Type B pancreatic cell (in vitro differentiated cells): ENCODE data around the gene SLC7A7. TPM values are rescaled to one million over a fixed set of nuclear protein-coding genes. Genes with fewer than 3 reads are reported as not detected.
A peak's percentile ranks its signal among the peaks of the same experiment; 100 is the strongest.

ENCODE experiments used
- DNase-seq: peaks from one replicate; pipeline ENCODE4 v3.0.0; 2021; ENCODE audit warnings: mixed read lengths; ENCODE audit not compliant: unreplicated experiment; ENCODE audit errors: extremely low spot score
- H3K27ac Mint-ChIP-seq: 2 replicates; pipeline ENCODE4 v1.8.0; 2021; ENCODE audit warnings: mild to moderate bottlenecking, mixed read lengths
- H3K27me3 Mint-ChIP-seq: 2 replicates; pipeline ENCODE4 v1.8.0; 2021; ENCODE audit warnings: mixed read lengths
- H3K36me3 Mint-ChIP-seq: 2 replicates; pipeline ENCODE4 v1.8.0; 2021; ENCODE audit warnings: mixed read lengths
- H3K4me1 Mint-ChIP-seq: one replicate; pipeline ENCODE4 v1.8.0; 2021; ENCODE audit warnings: mixed read lengths; ENCODE audit not compliant: unreplicated experiment
- H3K4me3 Mint-ChIP-seq: 2 replicates; pipeline ENCODE4 v1.8.0; 2021; ENCODE audit warnings: mild to moderate bottlenecking, mixed read lengths
- H3K9me3 Mint-ChIP-seq: 2 replicates; pipeline ENCODE4 v1.8.0; 2021; ENCODE audit warnings: mixed read lengths
- total RNA-seq: library from RNA; stranded (reverse); gene quantifications from 2 replicates; pipeline ENCODE4 v1.2.1, GENCODE V29; 2021; ENCODE audit warnings: low replicate concordance
- TF ChIP-seq, protein P1 (sequence below): fragments of 200-600 bp; sonication (generic); conservative IDR thresholded peaks from 2 replicates; pipeline ENCODE4 v1.5.0; 2021; ENCODE audit warnings: antibody characterized with exemption, mild to moderate bottlenecking

The SLC7A7 gene
- total RNA-seq, 1 donor from 2014 or later: 9.7 TPM

DNA sequence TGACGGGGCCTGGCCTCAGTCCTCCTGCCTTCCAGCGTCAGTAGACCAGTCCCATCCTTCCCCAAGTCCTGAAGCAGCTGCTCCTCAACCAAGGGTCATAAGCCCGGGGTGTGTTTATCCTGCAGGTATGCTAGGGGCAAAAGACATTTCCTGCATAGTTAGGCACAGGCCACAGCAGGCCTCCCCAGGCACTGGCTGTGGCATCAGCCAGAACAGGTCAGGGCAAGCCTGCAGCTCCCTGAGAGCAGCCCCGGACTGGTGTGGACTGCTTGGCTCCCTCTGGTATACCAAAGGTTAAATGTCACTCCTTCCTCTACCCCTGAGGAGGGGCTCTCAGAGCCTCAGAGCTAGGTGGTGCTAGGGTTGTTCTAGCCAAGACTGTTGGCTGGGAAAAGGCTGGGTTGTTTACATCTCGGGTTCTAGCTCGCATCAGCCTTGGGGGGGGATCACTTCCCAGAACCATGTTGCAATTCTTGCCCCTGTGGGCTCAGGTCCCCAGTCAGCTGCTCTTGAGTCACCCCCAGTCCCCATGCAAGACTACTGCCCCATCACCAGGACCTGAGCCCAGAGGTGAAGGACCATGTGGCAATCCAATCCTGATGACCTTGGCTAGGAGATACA is 24.0 kb upstream of the SLC7A7 start:
- Mint-ChIP-seq H3K27me3 (no peaks in the 10 kb centered on the region), H3K36me3 (peaks cover 11% of the 10 kb centered on the region), H3K4me3 (peak overlapping the region; percentile 100), H3K9me3 (no peaks in the 10 kb centered on the region), H3K27ac (peak overlapping the region; percentile 74), H3K4me1 (peaks cover 19% of the 10 kb centered on the region)
- TF ChIP-seq, protein P1, sequence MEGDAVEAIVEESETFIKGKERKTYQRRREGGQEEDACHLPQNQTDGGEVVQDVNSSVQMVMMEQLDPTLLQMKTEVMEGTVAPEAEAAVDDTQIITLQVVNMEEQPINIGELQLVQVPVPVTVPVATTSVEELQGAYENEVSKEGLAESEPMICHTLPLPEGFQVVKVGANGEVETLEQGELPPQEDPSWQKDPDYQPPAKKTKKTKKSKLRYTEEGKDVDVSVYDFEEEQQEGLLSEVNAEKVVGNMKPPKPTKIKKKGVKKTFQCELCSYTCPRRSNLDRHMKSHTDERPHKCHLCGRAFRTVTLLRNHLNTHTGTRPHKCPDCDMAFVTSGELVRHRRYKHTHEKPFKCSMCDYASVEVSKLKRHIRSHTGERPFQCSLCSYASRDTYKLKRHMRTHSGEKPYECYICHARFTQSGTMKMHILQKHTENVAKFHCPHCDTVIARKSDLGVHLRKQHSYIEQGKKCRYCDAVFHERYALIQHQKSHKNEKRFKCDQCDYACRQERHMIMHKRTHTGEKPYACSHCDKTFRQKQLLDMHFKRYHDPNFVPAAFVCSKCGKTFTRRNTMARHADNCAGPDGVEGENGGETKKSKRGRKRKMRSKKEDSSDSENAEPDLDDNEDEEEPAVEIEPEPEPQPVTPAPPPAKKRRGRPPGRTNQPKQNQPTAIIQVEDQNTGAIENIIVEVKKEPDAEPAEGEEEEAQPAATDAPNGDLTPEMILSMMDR: no peak
- DNase-seq: no peak

DNA sequence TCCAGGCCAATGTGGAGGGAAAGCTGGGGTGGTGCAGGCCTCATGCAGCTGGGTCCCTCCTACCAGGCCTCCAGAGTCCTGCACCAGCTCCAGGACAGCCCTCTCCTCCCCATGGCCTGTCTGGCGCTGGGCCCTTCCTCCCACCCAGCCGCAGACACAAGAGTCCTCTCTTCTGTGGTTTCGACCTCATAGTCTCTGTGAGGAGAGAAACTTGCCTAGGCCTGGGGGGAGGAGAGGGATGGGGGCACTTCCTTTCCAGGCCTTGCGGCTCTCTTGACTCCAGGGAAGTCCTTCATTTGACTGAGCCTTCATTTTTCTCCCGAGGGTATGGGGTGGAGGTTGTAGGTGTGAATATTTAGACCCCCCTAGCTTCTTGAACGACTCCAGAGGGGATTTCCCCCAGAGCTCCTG is 23.4 kb upstream of the SLC7A7 start:
- H3K4me1 Mint-ChIP-seq: peaks cover 19% of the 10 kb centered on the region
- no peaks in the 10 kb centered on the region for H3K27me3 Mint-ChIP-seq
- peak overlapping the region; percentile 100 for H3K4me3 Mint-ChIP-seq
- H3K36me3 Mint-ChIP-seq: peaks cover 11% of the 10 kb centered on the region
- no peak for DNase-seq
- no peaks in the 10 kb centered on the region for H3K9me3 Mint-ChIP-seq
- TF ChIP-seq, protein P1: no peak
- peak overlapping the region; percentile 74 for H3K27ac Mint-ChIP-seq

DNA sequence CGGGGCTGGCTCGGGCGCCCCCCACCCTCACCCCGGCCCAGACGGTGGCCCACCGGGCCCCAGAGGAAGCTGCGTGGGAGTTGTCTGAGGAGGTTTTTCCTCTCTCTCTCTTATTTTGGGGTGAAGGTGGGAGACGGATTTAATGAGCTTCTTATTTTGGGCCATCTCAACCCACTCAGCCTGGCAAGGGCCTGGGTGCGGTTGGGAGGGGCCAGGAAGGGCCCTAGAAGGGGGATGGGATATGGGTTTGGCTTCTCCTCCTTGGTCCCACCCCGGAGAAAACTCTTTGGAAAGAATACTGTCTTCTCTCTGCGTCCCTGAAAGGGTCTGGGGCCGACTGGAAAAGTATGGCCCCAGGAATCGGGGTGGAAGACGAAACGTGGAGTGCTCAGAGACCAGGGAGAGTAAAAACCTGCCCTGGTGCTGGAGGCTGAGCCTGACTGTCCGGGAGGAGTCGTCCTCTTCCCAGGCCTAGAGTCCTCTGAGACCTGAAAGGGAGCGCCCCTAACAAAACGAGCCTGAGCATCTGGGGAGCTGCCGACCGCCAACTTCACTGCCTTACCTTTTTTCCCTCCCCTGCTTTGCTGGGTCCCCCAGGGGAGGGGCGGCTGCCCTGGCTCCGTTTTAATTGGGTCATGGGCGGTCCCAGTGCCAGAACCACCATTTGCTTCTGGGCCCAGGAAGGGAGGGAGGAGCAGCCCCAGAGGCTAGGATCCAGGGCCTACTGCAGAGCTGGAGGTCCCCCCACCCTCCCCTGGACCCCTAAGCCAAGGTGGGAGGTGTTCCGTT is 22.7 kb upstream of the SLC7A7 start:
- Mint-ChIP-seq H3K9me3 (no peaks in the 10 kb centered on the region), H3K4me3 (peak overlapping the region; percentile 100), H3K27me3 (no peaks in the 10 kb centered on the region), H3K27ac (peak overlapping the region; percentile 97), H3K4me1 (peaks cover 19% of the 10 kb centered on the region), H3K36me3 (peaks cover 8% of the 10 kb centered on the region)
- no peak for DNase-seq
- TF ChIP-seq, protein P1: no peak

DNA sequence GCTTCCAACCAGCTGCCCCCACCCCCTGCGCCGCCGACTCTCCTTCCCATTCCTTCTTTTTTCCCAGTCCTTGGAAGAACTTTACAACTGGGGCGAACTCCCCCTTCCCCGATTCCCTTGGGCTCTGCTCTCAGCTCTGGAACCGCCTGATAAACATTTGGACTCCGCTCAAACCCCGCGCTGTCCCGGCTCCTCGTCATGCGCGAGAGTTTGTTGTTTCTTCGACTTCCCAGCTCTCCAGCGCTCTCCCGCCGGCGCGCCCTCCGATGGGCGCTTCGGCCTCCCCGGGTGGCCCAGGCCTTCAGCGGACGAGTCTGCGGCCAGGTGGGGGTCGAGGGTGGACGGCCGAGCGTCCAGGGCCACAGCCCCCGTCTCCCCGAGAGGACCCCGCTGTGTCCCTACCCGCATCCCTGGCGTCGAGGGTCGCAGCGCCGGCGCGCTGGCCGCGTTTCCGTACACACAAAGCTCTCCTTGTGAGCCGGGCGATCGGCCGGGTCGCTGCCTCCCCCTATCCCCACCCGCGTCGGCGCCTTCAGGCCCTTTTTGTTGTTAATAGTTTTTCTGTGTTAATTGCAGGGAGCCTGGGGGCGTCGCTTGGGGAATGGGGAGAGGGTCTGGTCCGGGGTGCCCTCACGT is 22.0 kb upstream of the SLC7A7 start:
- no peaks in the 10 kb centered on the region for H3K27me3 Mint-ChIP-seq
- H3K36me3 Mint-ChIP-seq: peaks cover 8% of the 10 kb centered on the region
- H3K4me1 Mint-ChIP-seq: peaks cover 19% of the 10 kb centered on the region
- no peak for DNase-seq
- TF ChIP-seq, protein P1: no peak
- no peaks in the 10 kb centered on the region for H3K9me3 Mint-ChIP-seq
- H3K27ac Mint-ChIP-seq: peak overlapping the region; percentile 97
- H3K4me3 Mint-ChIP-seq: peak overlapping the region; percentile 100

DNA sequence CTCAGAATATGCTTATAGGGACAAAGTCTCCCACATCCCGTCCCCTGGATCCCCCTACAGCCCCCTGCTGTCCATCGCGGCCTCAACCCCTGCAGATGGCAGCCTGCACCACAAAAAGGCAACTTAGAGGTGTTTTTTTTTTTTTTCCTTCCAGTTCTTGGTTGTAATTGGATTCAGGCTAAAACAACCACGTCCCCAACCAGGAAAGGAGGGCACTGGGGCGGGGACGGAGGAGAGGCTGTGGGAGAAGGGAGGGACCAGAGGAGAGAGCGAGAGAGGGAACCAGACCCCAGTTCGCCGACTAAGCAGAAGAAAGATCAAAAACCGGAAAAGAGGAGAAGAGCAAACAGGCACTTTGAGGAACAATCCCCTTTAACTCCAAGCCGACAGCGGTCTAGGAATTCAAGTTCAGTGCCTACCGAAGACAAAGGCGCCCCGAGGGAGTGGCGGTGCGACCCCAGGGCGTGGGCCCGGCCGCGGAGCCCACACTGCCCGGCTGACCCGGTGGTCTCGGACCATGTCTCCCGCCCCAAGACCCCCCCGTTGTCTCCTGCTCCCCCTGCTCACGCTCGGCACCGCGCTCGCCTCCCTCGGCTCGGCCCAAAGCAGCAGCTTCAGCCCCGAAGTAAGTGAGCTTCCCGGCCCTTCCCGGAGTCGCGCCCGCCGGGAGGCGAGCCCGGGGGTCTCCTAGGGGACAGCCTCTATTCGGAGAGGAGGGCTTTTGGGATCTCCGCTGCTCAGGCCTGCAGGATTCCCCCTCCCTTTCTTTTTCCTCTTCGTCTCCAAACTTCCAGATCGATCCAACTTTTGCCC is 21.3 kb upstream of the SLC7A7 start, which contains the start of gene MMP14:
Gene MMP14 (plus strand): TSS at position 285 of the 813 bp plus-strand sequence. CDS start 233 bp downstream, at position 518.
- H3K27me3 Mint-ChIP-seq: no peaks in the 10 kb centered on the region
- H3K27ac Mint-ChIP-seq: peak within 1 kb of the TSS; percentile 97
- H3K9me3 Mint-ChIP-seq: no peaks in the 10 kb centered on the region
- TF ChIP-seq, protein P1: peak; percentile 60
- peak within 1 kb of the TSS; percentile 100 for H3K4me3 Mint-ChIP-seq
- no peak for DNase-seq
- H3K36me3 Mint-ChIP-seq: peaks cover 4% of the 10 kb centered on the region
- peaks cover 19% of the 10 kb centered on the region for H3K4me1 Mint-ChIP-seq
